Stimulated activated memory B cell treated with anti-CD40 and anti-IgM and Interleukin-4, amounts not matched to agents 10 μg/mL and 1 μg/mL and 100 μg/mL, for 72 hours (primary cell): Measurements from ENCODE around the gene COX5B.
"Not testable (repeated sequence)": the region's sequence is repeated elsewhere in the genome, so short reads cannot be mapped to it uniquely, and the experiment has no call there.

Source experiments
- ATAC-seq: fragments of 150-1000 bp; cut with Tn5 transposase; 2 replicates; pipeline ENCODE4 v1.10.0; 2021
- H3K27ac Mint-ChIP-seq: one replicate; pipeline ENCODE4 v1.8.0; 2022; ENCODE audit warnings: mild to moderate bottlenecking, mixed read lengths
- H3K27me3 Mint-ChIP-seq: one replicate; pipeline ENCODE4 v1.8.0; 2022; ENCODE audit warnings: mixed read lengths
- H3K36me3 Mint-ChIP-seq: one replicate; pipeline ENCODE4 v1.8.0; 2022; ENCODE audit warnings: mixed read lengths
- H3K4me1 Mint-ChIP-seq: one replicate; pipeline ENCODE4 v1.8.0; 2022; ENCODE audit warnings: mixed read lengths
- H3K4me3 Mint-ChIP-seq: one replicate; pipeline ENCODE4 v1.8.0; 2022; ENCODE audit warnings: mild to moderate bottlenecking, moderate library complexity, mixed read lengths
- H3K9me3 Mint-ChIP-seq: one replicate; pipeline ENCODE4 v1.8.0; 2022; ENCODE audit warnings: mixed read lengths

COX5B gene

GRCh38 chr2:97645695-97646629 lies at the start of gene COX5B:
Gene COX5B, plus strand, starts transcription at chr2:97646062. Its CDS starts 25 bp downstream, at chr2:97646087.
- Mint-ChIP-seq H3K36me3 (peaks cover 32% of the 10 kb centered on the region), H3K27ac (peak within 1 kb of the TSS; percentile 92), H3K27me3 (no peaks in the 10 kb centered on the region), H3K4me1 (peaks cover 22% of the 10 kb centered on the region), H3K4me3 (peak within 1 kb of the TSS; percentile 93), H3K9me3 (no peaks in the 10 kb centered on the region)
- ATAC-seq = peak; percentile 98

GRCh38 chr2:97596180-97596579 lies 49.7 kb upstream of the COX5B start:
- H3K27me3 Mint-ChIP-seq = peaks cover 24% of the 10 kb centered on the region
- not testable (repeated sequence) for H3K27ac Mint-ChIP-seq, ATAC-seq, H3K4me3 Mint-ChIP-seq, H3K4me1 Mint-ChIP-seq, H3K9me3 Mint-ChIP-seq, H3K36me3 Mint-ChIP-seq

GRCh38 chr2:97601537-97601936 lies 44.3 kb upstream of the COX5B start:
- H3K4me1 Mint-ChIP-seq, H3K4me3 Mint-ChIP-seq, H3K9me3 Mint-ChIP-seq, H3K27ac Mint-ChIP-seq, H3K36me3 Mint-ChIP-seq, ATAC-seq: not testable (repeated sequence)
- peaks cover 31% of the 10 kb centered on the region for H3K27me3 Mint-ChIP-seq

GRCh38 chr2:97605109-97605508 lies 40.8 kb upstream of the COX5B start:
- H3K4me3 Mint-ChIP-seq, H3K27ac Mint-ChIP-seq, H3K4me1 Mint-ChIP-seq, H3K9me3 Mint-ChIP-seq, H3K36me3 Mint-ChIP-seq, ATAC-seq: not testable (repeated sequence)
- H3K27me3 Mint-ChIP-seq = peaks cover 18% of the 10 kb centered on the region

- H3K27me3 Mint-ChIP-seq = peaks cover 11% of the 10 kb centered on the region
- not testable (repeated sequence) for ATAC-seq, H3K4me3 Mint-ChIP-seq, H3K27ac Mint-ChIP-seq, H3K36me3 Mint-ChIP-seq, H3K9me3 Mint-ChIP-seq, H3K4me1 Mint-ChIP-seq
Observed at GRCh38 chr2:97605524-97606339, 40.1 kb upstream of the COX5B start.

- H3K27me3 Mint-ChIP-seq, ATAC-seq, H3K4me1 Mint-ChIP-seq, H3K27ac Mint-ChIP-seq, H3K4me3 Mint-ChIP-seq, H3K36me3 Mint-ChIP-seq, H3K9me3 Mint-ChIP-seq: not testable (repeated sequence)
Observed at GRCh38 chr2:97608745-97609144, 37.1 kb upstream of the COX5B start.

- not testable (repeated sequence) for ATAC-seq, H3K4me3 Mint-ChIP-seq, H3K27ac Mint-ChIP-seq, H3K27me3 Mint-ChIP-seq, H3K36me3 Mint-ChIP-seq, H3K9me3 Mint-ChIP-seq, H3K4me1 Mint-ChIP-seq
Observed at GRCh38 chr2:97611895-97612294, 34.0 kb upstream of the COX5B start.

GRCh38 chr2:97615746-97616145 lies 30.1 kb upstream of the COX5B start:
- not testable (repeated sequence) for H3K27ac Mint-ChIP-seq, H3K4me3 Mint-ChIP-seq, H3K4me1 Mint-ChIP-seq, H3K9me3 Mint-ChIP-seq, H3K36me3 Mint-ChIP-seq, H3K27me3 Mint-ChIP-seq
- ATAC-seq = peak; percentile 37

- H3K4me1 Mint-ChIP-seq = no peaks in the 10 kb centered on the region
- H3K27me3 Mint-ChIP-seq = no peaks in the 10 kb centered on the region
- no peak overlapping the region for H3K27ac Mint-ChIP-seq
- no peaks in the 10 kb centered on the region for H3K36me3 Mint-ChIP-seq
- no peak for ATAC-seq
- H3K4me3 Mint-ChIP-seq = no peak overlapping the region
- no peaks in the 10 kb centered on the region for H3K9me3 Mint-ChIP-seq
Observed at GRCh38 chr2:97617911-97618310, 28.0 kb upstream of the COX5B start.

- not testable (repeated sequence) for H3K4me1 Mint-ChIP-seq, H3K27ac Mint-ChIP-seq, H3K9me3 Mint-ChIP-seq, H3K4me3 Mint-ChIP-seq, H3K27me3 Mint-ChIP-seq, H3K36me3 Mint-ChIP-seq
- peak; percentile 39 for ATAC-seq
Observed at GRCh38 chr2:97618939-97619827, 26.7 kb upstream of the COX5B start.

- not testable (repeated sequence) for H3K9me3 Mint-ChIP-seq, H3K27ac Mint-ChIP-seq, ATAC-seq, H3K36me3 Mint-ChIP-seq, H3K4me3 Mint-ChIP-seq, H3K4me1 Mint-ChIP-seq, H3K27me3 Mint-ChIP-seq
Observed at GRCh38 chr2:97620492-97620891, 25.4 kb upstream of the COX5B start.

GRCh38 chr2:97622976-97623375 lies 22.9 kb upstream of the COX5B start:
- H3K27ac Mint-ChIP-seq, ATAC-seq, H3K9me3 Mint-ChIP-seq, H3K4me1 Mint-ChIP-seq, H3K36me3 Mint-ChIP-seq, H3K4me3 Mint-ChIP-seq: not testable (repeated sequence)
- peaks cover 16% of the 10 kb centered on the region for H3K27me3 Mint-ChIP-seq

GRCh38 chr2:97625354-97626048 lies 20.4 kb upstream of the COX5B start:
- not testable (repeated sequence) for ATAC-seq, H3K4me3 Mint-ChIP-seq, H3K9me3 Mint-ChIP-seq, H3K36me3 Mint-ChIP-seq, H3K4me1 Mint-ChIP-seq, H3K27ac Mint-ChIP-seq
- H3K27me3 Mint-ChIP-seq = peaks cover 26% of the 10 kb centered on the region

- not testable (repeated sequence) for H3K4me3 Mint-ChIP-seq, H3K36me3 Mint-ChIP-seq, H3K9me3 Mint-ChIP-seq, H3K4me1 Mint-ChIP-seq, ATAC-seq, H3K27ac Mint-ChIP-seq
- peaks cover 31% of the 10 kb centered on the region for H3K27me3 Mint-ChIP-seq
Observed at GRCh38 chr2:97626049-97626430, 19.8 kb upstream of the COX5B start.
